Mesendoderm (in vitro differentiated cells): ENCODE data around the gene IFIT3.
"Not testable (repeated sequence)": the region's sequence is repeated elsewhere in the genome, so short reads cannot be mapped to it uniquely, and the experiment has no call there.

Source experiments
- DNase-seq: peaks from one replicate; pipeline ENCODE4 v3.0.0; 2013
- H2AK5ac ChIP-seq: 2 replicates; pipeline ENCODE4 v1.6.1; 2013; ENCODE audit warnings: low read length, inconsistent platforms
- H2BK120ac ChIP-seq: 2 replicates; pipeline ENCODE4 v1.6.1; 2013; ENCODE audit warnings: low read depth, mild to moderate bottlenecking, low read length, moderate library complexity, mixed read lengths
- H2BK15ac ChIP-seq: replicated peaks from 2 replicates; pipeline ENCODE4 v1.6.1; 2013; ENCODE audit warnings: low read depth, mild to moderate bottlenecking, moderate library complexity
- H2BK5ac ChIP-seq: 2 replicates; pipeline ENCODE4 v1.6.1; 2013; ENCODE audit warnings: low read length, inconsistent platforms
- H3K18ac ChIP-seq: 2 replicates; pipeline ENCODE4 v1.6.1; 2013; ENCODE audit warnings: mild to moderate bottlenecking, low read length, mixed read lengths
- H3K23ac ChIP-seq: one replicate; pipeline ENCODE4 v1.6.1; 2013; ENCODE audit warnings: low read length
- H3K27ac ChIP-seq: 2 replicates; pipeline ENCODE4 v1.5.1; 2013; ENCODE audit warnings: low read depth, mild to moderate bottlenecking, inconsistent platforms, low read length, moderate library complexity
- H3K27me3 ChIP-seq: 2 replicates; pipeline ENCODE4 v1.6.1; 2013; ENCODE audit warnings: low read length, control low read depth, mild to moderate bottlenecking, inconsistent platforms; ENCODE audit not compliant: insufficient read depth, poor library complexity
- H3K36me3 ChIP-seq: 2 replicates; pipeline ENCODE4 v1.6.1; 2013; ENCODE audit warnings: low read length, inconsistent platforms; ENCODE audit not compliant: control insufficient read depth, insufficient read depth
- H3K4ac ChIP-seq: one replicate; pipeline ENCODE4 v1.6.1; 2013; ENCODE audit warnings: low read depth, mild to moderate bottlenecking, low read length, moderate library complexity
- H3K4me1 ChIP-seq: 2 replicates; pipeline ENCODE4 v1.6.1; 2013; ENCODE audit warnings: low read depth, low read length, inconsistent platforms; ENCODE audit not compliant: control insufficient read depth
- H3K4me2 ChIP-seq: 2 replicates; pipeline ENCODE4 v1.6.1; 2013; ENCODE audit warnings: low read length
- H3K4me3 ChIP-seq: 2 replicates; pipeline ENCODE4 v1.5.1; 2013; ENCODE audit warnings: mild to moderate bottlenecking, low read length
- H3K56ac ChIP-seq: one replicate; pipeline ENCODE4 v1.6.1; 2013; ENCODE audit warnings: low read length
- H3K79me1 ChIP-seq: 2 replicates; pipeline ENCODE4 v1.6.1; 2013; ENCODE audit warnings: low read length, inconsistent platforms
- H3K79me2 ChIP-seq: 2 replicates; pipeline ENCODE4 v1.6.1; 2013; ENCODE audit warnings: mild to moderate bottlenecking, low read length; ENCODE audit not compliant: control insufficient read depth, insufficient read depth
- H3K9ac ChIP-seq: 2 replicates; pipeline ENCODE4 v1.6.1; 2013; ENCODE audit warnings: low read length, inconsistent platforms
- H4K5ac ChIP-seq: one replicate; pipeline ENCODE4 v1.6.1; 2013; ENCODE audit warnings: low read length
- H4K8ac ChIP-seq: one replicate; pipeline ENCODE4 v1.6.1; 2013; ENCODE audit warnings: low read depth, mild to moderate bottlenecking, control low read depth, low read length, moderate library complexity
- WGBS: extraction: QIAGEN DNeasy Blood & Tissue Kit; methylation state at CpG from one replicate; pipeline ENCODE4 v1.1.7; 2013; ENCODE audit warnings: low lambda C conversion rate, missing lambda C conversion rate; ENCODE audit not compliant: insufficient coverage; ENCODE audit errors: extremely low coverage; 5-methylcytosine and 5-hydroxymethylcytosine counted together

IFIT3 gene

DNA sequence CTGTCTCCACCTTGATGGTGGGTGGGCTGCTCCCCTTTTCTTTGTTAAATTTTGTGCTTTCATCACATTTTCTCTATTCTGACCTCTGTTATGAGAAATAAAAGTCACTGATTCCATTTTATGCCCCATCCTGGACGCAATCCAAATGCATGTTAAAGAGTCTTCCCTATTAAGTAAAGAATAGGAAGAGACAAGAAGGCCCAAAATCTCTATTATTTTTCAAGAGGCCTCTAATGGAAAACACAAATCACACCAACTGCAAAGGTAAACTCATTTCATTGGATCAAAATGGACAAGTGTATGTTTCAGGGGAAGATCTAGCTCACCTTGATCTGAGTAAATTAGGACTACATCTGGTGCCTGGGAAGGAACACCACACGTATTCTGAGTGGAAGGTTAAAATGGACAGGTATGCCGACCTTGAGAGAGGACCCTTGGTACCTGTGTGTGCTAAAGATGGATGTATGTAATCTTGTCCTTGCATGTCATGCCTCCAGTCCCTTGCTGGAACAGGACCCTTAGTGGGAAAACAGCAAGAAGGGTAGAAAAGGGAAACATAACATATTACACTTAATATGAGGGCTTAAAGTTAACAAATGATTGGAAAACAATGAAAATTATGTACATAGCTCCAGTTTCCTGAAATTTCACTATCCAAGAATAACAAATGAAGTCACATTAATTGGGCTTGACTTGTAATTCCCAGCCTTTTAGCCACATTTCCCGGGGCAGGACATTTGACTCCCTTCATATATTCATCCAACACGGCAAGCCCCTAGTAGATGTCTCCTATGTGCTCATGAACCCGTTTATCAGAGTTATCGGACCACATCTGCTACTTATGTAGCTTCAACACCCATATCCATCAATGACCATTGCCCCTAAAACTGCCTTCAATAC lies 18.4 kb upstream of the IFIT3 start:
- no peak overlapping the region for H3K4me3 ChIP-seq
- no peak overlapping the region for H3K4me2 ChIP-seq
- H2AK5ac ChIP-seq: no peak overlapping the region
- no peak overlapping the region for H4K8ac ChIP-seq
- no peaks in the 10 kb centered on the region for H3K79me1 ChIP-seq
- no peaks in the 10 kb centered on the region for H3K27me3 ChIP-seq
- no CpG with 5 or more reads among the region's 7 CpGs for WGBS
- no peak overlapping the region for H3K9ac ChIP-seq
- H4K5ac ChIP-seq: no peak overlapping the region
- H2BK5ac ChIP-seq: no peak overlapping the region
- H3K79me2 ChIP-seq: no peaks in the 10 kb centered on the region
- no peak overlapping the region for H3K27ac ChIP-seq
- no peaks in the 10 kb centered on the region for H3K36me3 ChIP-seq
- no peak overlapping the region for H3K18ac ChIP-seq
- no peak overlapping the region for H2BK120ac ChIP-seq
- H3K4ac ChIP-seq: no peak overlapping the region
- H3K4me1 ChIP-seq: no peaks in the 10 kb centered on the region
- DNase-seq: no peak
- H3K56ac ChIP-seq: no peak overlapping the region
- H2BK15ac ChIP-seq: no peak overlapping the region
- no peak overlapping the region for H3K23ac ChIP-seq

DNA sequence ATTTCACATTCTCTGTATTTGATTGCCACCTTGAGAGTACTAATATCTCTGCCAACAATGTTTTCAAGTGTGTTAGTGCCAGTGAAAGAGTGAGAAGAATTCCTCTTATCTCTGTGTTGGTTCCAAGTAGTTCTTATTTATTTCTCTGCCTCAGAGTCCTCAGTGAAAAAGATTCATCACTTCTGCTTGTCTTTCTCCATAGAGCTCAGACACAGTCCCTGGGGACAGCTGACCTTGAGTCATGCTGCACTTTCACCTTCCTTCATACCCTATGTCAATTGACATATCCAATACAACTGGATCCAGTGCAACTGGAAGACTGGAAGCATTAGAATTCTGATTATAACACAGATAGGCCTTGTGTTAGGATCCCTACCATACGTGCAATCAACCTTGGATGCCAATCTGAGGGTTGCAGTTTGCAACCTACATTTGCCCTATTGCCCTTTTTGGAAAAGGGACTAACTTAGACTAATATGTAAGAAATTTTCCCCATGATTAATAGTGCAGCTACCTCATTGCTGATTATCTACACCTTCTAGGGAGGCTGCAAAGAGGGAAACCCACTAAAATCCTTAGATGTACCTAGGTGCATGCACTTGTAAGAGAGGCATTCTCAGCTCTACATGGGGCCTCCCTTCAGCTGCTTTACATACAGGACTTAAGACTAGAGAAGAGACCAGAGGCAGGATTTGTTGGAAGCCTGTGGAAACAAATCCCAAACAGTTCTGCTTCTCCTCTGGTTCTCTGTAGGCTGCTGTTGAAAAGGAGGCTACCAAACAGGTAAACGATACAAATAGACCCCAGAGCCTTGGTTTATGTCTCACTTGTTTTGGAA lies 17.5 kb upstream of the IFIT3 start:
- Histone ChIP-seq H3K4me3 (no peak overlapping the region), H3K4ac (no peak overlapping the region), H3K27ac (no peak overlapping the region), H3K36me3 (no peaks in the 10 kb centered on the region), H3K4me2 (no peak overlapping the region), H4K8ac (no peak overlapping the region), H3K23ac (no peak overlapping the region), H2BK15ac (no peak overlapping the region), H3K79me2 (no peaks in the 10 kb centered on the region), H2BK120ac (no peak overlapping the region), H3K4me1 (no peaks in the 10 kb centered on the region), H3K27me3 (no peaks in the 10 kb centered on the region), H2BK5ac (no peak overlapping the region), H3K9ac (no peak overlapping the region), H3K18ac (no peak overlapping the region), H4K5ac (no peak overlapping the region), H3K79me1 (no peaks in the 10 kb centered on the region), H3K56ac (no peak overlapping the region), H2AK5ac (no peak overlapping the region)
- WGBS: no CpG with 5 or more reads among the region's 2 CpGs
- no peak for DNase-seq

DNA sequence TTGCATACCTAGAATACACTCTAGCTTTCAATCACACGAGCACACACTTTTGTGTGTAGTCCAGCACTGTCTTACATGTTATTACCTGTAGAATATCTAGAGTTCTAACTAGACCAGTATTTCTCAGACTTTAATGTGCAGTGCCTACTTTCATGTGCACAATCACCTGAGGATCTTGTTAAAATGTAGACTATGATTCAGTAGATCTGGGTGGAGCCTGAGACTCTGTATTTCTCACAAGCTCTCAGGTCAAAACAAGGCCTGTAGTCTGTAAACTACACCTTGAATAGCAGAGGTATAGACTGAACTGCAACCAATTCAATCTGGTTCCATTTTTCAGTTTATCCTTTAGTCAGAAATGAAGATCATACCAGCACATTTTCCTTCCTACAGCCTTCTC lies 14.8 kb upstream of the IFIT3 start:
- H3K4ac ChIP-seq: no peak overlapping the region
- H3K27me3 ChIP-seq: no peaks in the 10 kb centered on the region
- no peaks in the 10 kb centered on the region for H3K4me1 ChIP-seq
- no peak overlapping the region for H2AK5ac ChIP-seq
- no peaks in the 10 kb centered on the region for H3K79me1 ChIP-seq
- H4K5ac ChIP-seq: no peak overlapping the region
- H3K4me2 ChIP-seq: no peak overlapping the region
- H3K9ac ChIP-seq: no peak overlapping the region
- H2BK120ac ChIP-seq: no peak overlapping the region
- H3K79me2 ChIP-seq: no peaks in the 10 kb centered on the region
- DNase-seq: no peak
- H3K27ac ChIP-seq: no peak overlapping the region
- no peak overlapping the region for H3K23ac ChIP-seq
- H3K56ac ChIP-seq: no peak overlapping the region
- no CpG with 5 or more reads among the region's 1 CpG for WGBS
- no peak overlapping the region for H2BK15ac ChIP-seq
- H2BK5ac ChIP-seq: no peak overlapping the region
- no peak overlapping the region for H3K4me3 ChIP-seq
- no peak overlapping the region for H3K18ac ChIP-seq
- no peaks in the 10 kb centered on the region for H3K36me3 ChIP-seq
- H4K8ac ChIP-seq: no peak overlapping the region

DNA sequence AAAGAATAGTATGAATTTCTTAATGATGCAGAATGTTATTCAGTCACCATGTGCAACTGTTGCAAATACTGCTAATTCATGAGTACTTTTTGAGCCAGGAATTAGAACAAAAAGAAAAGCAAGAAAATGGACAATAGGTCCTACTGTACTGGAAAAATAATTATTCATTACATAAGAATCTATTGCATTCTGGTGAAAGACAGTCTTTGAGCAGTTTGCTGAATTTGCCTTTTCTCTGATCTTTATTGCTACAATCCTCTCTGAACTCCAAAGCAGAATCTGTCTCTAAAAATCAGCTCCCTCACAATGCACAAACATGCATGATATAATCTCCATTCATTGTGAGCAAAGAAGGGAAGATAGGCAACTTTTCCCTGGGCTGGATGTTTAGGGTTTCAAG lies 13.1 kb upstream of the IFIT3 start:
- no peak overlapping the region for H4K8ac ChIP-seq
- no peak overlapping the region for H3K4me3 ChIP-seq
- no peak overlapping the region for H3K4ac ChIP-seq
- no peak overlapping the region for H3K18ac ChIP-seq
- no peaks in the 10 kb centered on the region for H3K79me1 ChIP-seq
- no peak overlapping the region for H2BK15ac ChIP-seq
- no peak overlapping the region for H2AK5ac ChIP-seq
- H3K27me3 ChIP-seq: no peaks in the 10 kb centered on the region
- no peak overlapping the region for H3K23ac ChIP-seq
- H4K5ac ChIP-seq: no peak overlapping the region
- H3K79me2 ChIP-seq: no peaks in the 10 kb centered on the region
- no peak overlapping the region for H3K56ac ChIP-seq
- H3K4me1 ChIP-seq: no peaks in the 10 kb centered on the region
- no peak overlapping the region for H2BK120ac ChIP-seq
- H3K36me3 ChIP-seq: no peaks in the 10 kb centered on the region
- H2BK5ac ChIP-seq: no peak overlapping the region
- DNase-seq: no peak
- H3K4me2 ChIP-seq: no peak overlapping the region
- no peak overlapping the region for H3K9ac ChIP-seq
- H3K27ac ChIP-seq: no peak overlapping the region

DNA sequence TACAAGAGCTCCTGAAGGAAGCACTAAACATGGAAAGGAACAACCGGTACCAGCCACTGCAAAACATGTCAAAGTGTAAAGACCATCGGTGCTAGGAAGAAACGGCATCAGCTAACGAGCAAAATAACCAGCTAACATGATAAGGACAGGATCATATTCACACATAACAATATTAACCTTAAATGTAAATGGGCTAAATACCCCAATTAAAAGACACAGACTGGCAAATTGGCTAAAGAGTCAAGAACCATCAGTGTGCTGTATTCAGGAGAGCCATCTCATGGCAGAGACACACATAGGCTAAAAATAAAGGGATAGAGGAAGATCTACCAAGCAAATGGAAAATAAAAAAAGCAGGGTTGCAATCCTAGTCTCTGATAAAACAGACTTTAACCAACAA lies 9.8 kb upstream of the IFIT3 start:
- not testable (repeated sequence) for H4K8ac ChIP-seq, H3K27me3 ChIP-seq, H2BK15ac ChIP-seq, H3K18ac ChIP-seq, H3K4me1 ChIP-seq, H2BK5ac ChIP-seq, H3K79me2 ChIP-seq, H3K36me3 ChIP-seq, H4K5ac ChIP-seq, H2BK120ac ChIP-seq, H3K9ac ChIP-seq, H3K56ac ChIP-seq, H3K4me3 ChIP-seq, H3K27ac ChIP-seq, H3K23ac ChIP-seq, H3K79me1 ChIP-seq, H2AK5ac ChIP-seq, H3K4ac ChIP-seq, H3K4me2 ChIP-seq, DNase-seq
- WGBS: no CpG with 5 or more reads among the region's 4 CpGs
